H9 (cell line): ENCODE results near the gene PCGF6. TPM values are rescaled to one million over a fixed set of nuclear protein-coding genes. Genes with fewer than 3 reads are reported as not detected.

Source experiments
- DNase-seq: peaks from one replicate; pipeline ENCODE4 v3.0.0-alpha.2; 2017
- H2AFZ ChIP-seq: one replicate; pipeline ENCODE4 v1.6.1; 2013; ENCODE audit warnings: mild to moderate bottlenecking, low read length, control low read depth, moderate library complexity
- H2AK5ac ChIP-seq: 2 replicates; pipeline ENCODE4 v1.6.1; 2013; ENCODE audit warnings: low read length, control low read depth, mixed read lengths; ENCODE audit not compliant: insufficient read length
- H2BK120ac ChIP-seq: one replicate; pipeline ENCODE4 v1.6.1; 2013; ENCODE audit warnings: low read depth, mild to moderate bottlenecking, low read length, control low read depth, inconsistent platforms; ENCODE audit not compliant: poor library complexity, severe bottlenecking
- H2BK12ac ChIP-seq: 2 replicates; pipeline ENCODE4 v1.6.1; 2013; ENCODE audit warnings: low read length, control low read depth, mixed read lengths, low read depth; ENCODE audit not compliant: insufficient read length
- H2BK15ac ChIP-seq: 2 replicates; pipeline ENCODE4 v1.6.1; 2013; ENCODE audit warnings: low read depth, low read length, control low read depth
- H2BK20ac ChIP-seq: one replicate; pipeline ENCODE4 v1.6.1; 2013; ENCODE audit warnings: low read depth, mild to moderate bottlenecking, low read length, control low read depth, inconsistent platforms; ENCODE audit not compliant: poor library complexity, severe bottlenecking
- H2BK5ac ChIP-seq: 2 replicates; pipeline ENCODE4 v1.6.1; 2013; ENCODE audit warnings: low read length, control low read depth, mixed read lengths; ENCODE audit not compliant: insufficient read length
- H3K14ac ChIP-seq: 2 replicates; pipeline ENCODE4 v1.6.1; 2013; ENCODE audit warnings: low read length, control low read depth; ENCODE audit not compliant: insufficient read depth
- H3K18ac ChIP-seq: 2 replicates; pipeline ENCODE4 v1.6.1; 2013; ENCODE audit warnings: low read depth, mild to moderate bottlenecking, mixed read lengths, low read length, control low read depth; ENCODE audit not compliant: insufficient read length
- H3K23ac ChIP-seq: 2 replicates; pipeline ENCODE4 v1.6.1; 2013; ENCODE audit warnings: low read length, control low read depth, mixed read lengths, low read depth; ENCODE audit not compliant: insufficient read length
- H3K23me2 ChIP-seq: 2 replicates; pipeline ENCODE4 v1.6.1; 2013; ENCODE audit warnings: low read depth, mild to moderate bottlenecking, mixed read lengths, low read length, control low read depth; ENCODE audit not compliant: insufficient read length, poor library complexity, severe bottlenecking
- H3K27ac ChIP-seq: 2 replicates; pipeline ENCODE4 v1.5.1; 2013; ENCODE audit warnings: low read length, control low read depth, mixed read lengths, low read depth; ENCODE audit not compliant: insufficient read length
- H3K27me3 ChIP-seq: 2 replicates; pipeline ENCODE4 v1.6.1; 2013; ENCODE audit warnings: low read length, control low read depth, inconsistent platforms; ENCODE audit not compliant: insufficient read depth
- H3K4ac ChIP-seq: 2 replicates; pipeline ENCODE4 v1.6.1; 2013; ENCODE audit warnings: low read depth, mild to moderate bottlenecking, control low read depth, inconsistent platforms, low read length, moderate library complexity
- H3K4me1 ChIP-seq: 2 replicates; pipeline ENCODE4 v1.6.1; 2013; ENCODE audit warnings: low read length, control low read depth, inconsistent platforms; ENCODE audit not compliant: insufficient read depth
- H3K4me2 ChIP-seq: 2 replicates; pipeline ENCODE4 v1.6.1; 2013; ENCODE audit warnings: low read length, control low read depth, mixed read lengths; ENCODE audit not compliant: insufficient read length, insufficient read depth
- H3K56ac ChIP-seq: 2 replicates; pipeline ENCODE4 v1.6.1; 2013; ENCODE audit warnings: low read depth, mild to moderate bottlenecking, mixed read lengths, low read length, control low read depth; ENCODE audit not compliant: insufficient read length
- H3K79me1 ChIP-seq: 2 replicates; pipeline ENCODE4 v1.6.1; 2013; ENCODE audit warnings: low read depth, mild to moderate bottlenecking, moderate library complexity, low read length, control low read depth, inconsistent platforms; ENCODE audit not compliant: insufficient read depth, poor library complexity, severe bottlenecking
- H3K79me2 ChIP-seq: 2 replicates; pipeline ENCODE4 v1.6.1; 2013; ENCODE audit warnings: low read length, control low read depth, inconsistent platforms; ENCODE audit not compliant: insufficient read depth
- H3K9ac ChIP-seq: 2 replicates; pipeline ENCODE4 v1.6.1; 2013; ENCODE audit warnings: low read length, control low read depth, mixed read lengths; ENCODE audit not compliant: insufficient read length; ENCODE audit errors: extremely low read depth
- H3K9me3 ChIP-seq: one replicate; pipeline ENCODE4 v1.6.1; 2013; ENCODE audit warnings: low read depth, low read length, inconsistent platforms; ENCODE audit not compliant: control insufficient read depth
- H3T11ph ChIP-seq: one replicate; pipeline ENCODE4 v1.6.1; 2013; ENCODE audit warnings: mild to moderate bottlenecking, low read length, control low read depth, inconsistent platforms
- H4K20me1 ChIP-seq: one replicate; pipeline ENCODE4 v1.6.1; 2013; ENCODE audit not compliant: control insufficient read depth, insufficient read length, insufficient read depth
- H4K5ac ChIP-seq: 2 replicates; pipeline ENCODE4 v1.6.1; 2013; ENCODE audit warnings: low read depth, mild to moderate bottlenecking, mixed read lengths, low read length, control low read depth; ENCODE audit not compliant: insufficient read length
- H4K8ac ChIP-seq: replicated peaks from 2 replicates; pipeline ENCODE4 v1.6.1; 2013; ENCODE audit warnings: low read length, control low read depth, mixed read lengths, low read depth; ENCODE audit not compliant: insufficient read length
- H4K91ac ChIP-seq: 2 replicates; pipeline ENCODE4 v1.6.1; 2013; ENCODE audit warnings: low read depth, mild to moderate bottlenecking, moderate library complexity, mixed read lengths, low read length, control low read depth; ENCODE audit not compliant: insufficient read length
- H3K27ac Mint-ChIP-seq, 3 experiments: 2 replicates in 2 of 3; 3 replicates in 1 of 3; pipeline ENCODE4 v1.8.0; 2020 to 2021; ENCODE audit warnings: mixed read lengths in 3 of 3, mild to moderate bottlenecking in 1 of 3, moderate library complexity in 1 of 3
- H3K27me3 Mint-ChIP-seq: 2 replicates; pipeline ENCODE4 v1.8.0; 2021; ENCODE audit warnings: low read depth, mild to moderate bottlenecking, moderate library complexity, mixed read lengths
- H3K36me3 Mint-ChIP-seq, 3 experiments: 2 replicates in 2 of 3; 3 replicates in 1 of 3; pipeline ENCODE4 v1.8.0; 2020 to 2021; ENCODE audit warnings: low read depth in 3 of 3, mixed read lengths in 3 of 3; ENCODE audit not compliant: insufficient read depth in 1 of 3
- H3K4me1 Mint-ChIP-seq, 2 experiments: 2 replicates each; pipeline ENCODE4 v1.8.0; 2020; ENCODE audit warnings: mixed read lengths in 2 of 2
- H3K4me3 Mint-ChIP-seq, 2 experiments: 2 replicates in 1 of 2; 3 replicates in 1 of 2; pipeline ENCODE4 v1.8.0; 2020 to 2021; ENCODE audit warnings: mild to moderate bottlenecking in 2 of 2, mixed read lengths in 2 of 2, moderate library complexity in 1 of 2
- H3K9me3 Mint-ChIP-seq, 2 experiments: 2 replicates in 1 of 2; 3 replicates in 1 of 2; pipeline ENCODE4 v1.8.0; 2020; ENCODE audit warnings: mild to moderate bottlenecking in 2 of 2, mixed read lengths in 2 of 2, moderate library complexity in 1 of 2
- CTCF ChIP-seq: fragments of 200-600 bp; sonication (generic); conservative IDR thresholded peaks from 3 replicates; pipeline ENCODE4 v1.8.0; 2021; ENCODE audit warnings: antibody characterized with exemption, mild to moderate bottlenecking
- WGBS: extraction: QIAGEN DNeasy Blood & Tissue Kit; methylation state at CpG from one replicate; pipeline ENCODE4 v1.1.7; 2013; ENCODE audit warnings: missing lambda C conversion rate, low lambda C conversion rate, mixed read lengths; ENCODE audit not compliant: insufficient read length; ENCODE audit errors: extremely low coverage; 5-methylcytosine and 5-hydroxymethylcytosine counted together
- total RNA-seq: library from RNA; stranded (reverse); gene quantifications from 2 replicates; pipeline ENCODE4 v1.2.1, GENCODE V29; 2021

PCGF6 gene
- total RNA-seq, 1 experiment from 2014 or later, result 23.5 TPM

- Histone ChIP-seq H3K23me2 (no peaks in the 10 kb centered on the region), H3K14ac (no peak overlapping the region), H3T11ph (no peak overlapping the region), H3K79me1 (no peaks in the 10 kb centered on the region), H3K18ac (no peak overlapping the region), H3K27me3 (no peaks in the 10 kb centered on the region), H2BK120ac (no peak overlapping the region), H2BK20ac (no peak overlapping the region), H2BK12ac (no peak overlapping the region), H3K23ac (no peak overlapping the region), H3K4me1 (no peaks in the 10 kb centered on the region), H2BK15ac (no peak overlapping the region), H3K4me2 (no peak overlapping the region), H4K5ac (no peak overlapping the region), H4K20me1 (no peaks in the 10 kb centered on the region), H3K4ac (no peak overlapping the region), H3K56ac (no peak overlapping the region), H2BK5ac (no peak overlapping the region), H3K27ac (no peak overlapping the region), H2AFZ (no peak overlapping the region), H4K91ac (no peak overlapping the region), H3K9ac (no peak overlapping the region), H3K9me3 (no peaks in the 10 kb centered on the region), H2AK5ac (no peak overlapping the region), H3K79me2 (no peaks in the 10 kb centered on the region), H4K8ac (no peak overlapping the region)
- H3K36me3 Mint-ChIP-seq, result peaks cover 10 to 29% (median 15%) of the 10 kb centered on the region in 3 experiments; a peak in 5 of 7 replicates
- WGBS, result no CpG with 5 or more reads among the region's 5 CpGs
- H3K27ac Mint-ChIP-seq, result no peak overlapping the region
- H3K4me3 Mint-ChIP-seq, result no peak overlapping the region
- H3K9me3 Mint-ChIP-seq, result no peaks in the 10 kb centered on the region
- TF ChIP-seq CTCF, result no peak
- H3K27me3 Mint-ChIP-seq, result no peaks in the 10 kb centered on the region
- 0 out of 4 replicates have a peak, but pooled peaks cover 0 to 2% of the 10 kb centered on the region in 2 experiments for H3K4me1 Mint-ChIP-seq
- DNase-seq, result no peak
Measured at GRCh38 chr10:103374263-103374662, 23.3 kb upstream of the PCGF6 start.
